Astrocyte (in vitro differentiated cells and primary cell): ENCODE data around the gene ZNF407. TPM values are rescaled to one million over a fixed set of nuclear protein-coding genes. Genes with fewer than 3 reads are reported as not detected.
A peak's percentile ranks its signal among the peaks of the same experiment; 100 is the strongest.

ENCODE experiments used
- DNase-seq: peaks from one replicate; pipeline ENCODE4 v3.0.0-alpha.2; 2010; ENCODE audit warnings: low read depth
- FAIRE-seq: peaks from 2 replicates; lab custom pipeline; 2011; peaks lifted over from hg19 to GRCh38; lab: Jason Lieb, UNC
- H2AFZ ChIP-seq: 2 replicates; pipeline ENCODE4 v1.6.0; 2012; ENCODE audit warnings: low read depth, low read length, inconsistent platforms
- H3K27ac ChIP-seq: 2 replicates; pipeline ENCODE4 v1.5.1; 2011; ENCODE audit warnings: low read depth, low read length, inconsistent platforms
- H3K27me3 ChIP-seq: 2 replicates; pipeline ENCODE4 v1.6.0; 2011; ENCODE audit warnings: low read length, inconsistent platforms; ENCODE audit not compliant: insufficient read depth
- H3K36me3 ChIP-seq: 2 replicates; pipeline ENCODE4 v1.5.1; 2011; ENCODE audit warnings: low read length, inconsistent platforms; ENCODE audit not compliant: insufficient read depth
- H3K4me1 ChIP-seq: 2 replicates; pipeline ENCODE4 v1.5.1; 2011; ENCODE audit warnings: low read length, inconsistent platforms; ENCODE audit not compliant: insufficient read depth
- H3K4me2 ChIP-seq: 2 replicates; pipeline ENCODE4 v1.6.0; 2012; ENCODE audit warnings: low read length, inconsistent platforms
- H3K4me3 ChIP-seq: 2 replicates; pipeline ENCODE4 v1.5.1; 2011; ENCODE audit warnings: low read depth, mild to moderate bottlenecking, low read length, inconsistent platforms; ENCODE audit not compliant: insufficient read depth
- H3K79me2 ChIP-seq: 2 replicates; pipeline ENCODE4 v1.6.0; 2012; ENCODE audit warnings: mild to moderate bottlenecking, low read length, inconsistent platforms; ENCODE audit not compliant: insufficient read depth
- H3K9ac ChIP-seq: 2 replicates; pipeline ENCODE4 v1.6.0; 2012; ENCODE audit warnings: mild to moderate bottlenecking, low read length, inconsistent platforms
- H3K9me3 ChIP-seq: 2 replicates; pipeline ENCODE4 v1.5.1; 2012; ENCODE audit warnings: low read depth, mild to moderate bottlenecking, low read length, inconsistent platforms; ENCODE audit not compliant: insufficient read depth
- H4K20me1 ChIP-seq: 2 replicates; pipeline ENCODE4 v1.6.0; 2012; ENCODE audit warnings: low read length, inconsistent platforms; ENCODE audit not compliant: insufficient read depth
- H3K27ac Mint-ChIP-seq: one replicate; pipeline ENCODE4 v1.8.0; 2021; ENCODE audit warnings: mild to moderate bottlenecking, mixed read lengths; ENCODE audit not compliant: unreplicated experiment
- H3K27me3 Mint-ChIP-seq: one replicate; pipeline ENCODE4 v1.8.0; 2021; ENCODE audit warnings: low read depth, mixed read lengths; ENCODE audit not compliant: unreplicated experiment
- H3K36me3 Mint-ChIP-seq: one replicate; pipeline ENCODE4 v1.8.0; 2021; ENCODE audit warnings: low read depth, mixed read lengths; ENCODE audit not compliant: unreplicated experiment
- H3K4me1 Mint-ChIP-seq: one replicate; pipeline ENCODE4 v1.8.0; 2021; ENCODE audit warnings: low read depth, mixed read lengths; ENCODE audit not compliant: unreplicated experiment
- H3K4me3 Mint-ChIP-seq: one replicate; pipeline ENCODE4 v1.8.0; 2021; ENCODE audit warnings: mild to moderate bottlenecking, moderate library complexity, mixed read lengths; ENCODE audit not compliant: unreplicated experiment
- H3K9me3 Mint-ChIP-seq: one replicate; pipeline ENCODE4 v1.8.0; 2021; ENCODE audit warnings: mild to moderate bottlenecking, mixed read lengths; ENCODE audit not compliant: unreplicated experiment
- CTCF ChIP-seq: IDR thresholded peaks from 2 replicates; pipeline ENCODE4 v1.5.1; 2011; ENCODE audit warnings: low read depth, mild to moderate bottlenecking, inconsistent platforms, low read length, moderate library complexity; ENCODE audit not compliant: insufficient read depth
- EZH2 ChIP-seq: IDR thresholded peaks from 2 replicates; pipeline ENCODE4 v1.6.1; 2012; ENCODE audit warnings: mild to moderate bottlenecking, low read length, inconsistent platforms; ENCODE audit not compliant: insufficient read depth
- total RNA-seq: library from RNA; stranded (reverse); gene quantifications from 2 replicates; pipeline ENCODE4 v1.2.1, GENCODE V29; 2021

ZNF407 gene
- total RNA-seq, 1 donor from 2014 or later = 13.8 TPM

GRCh38 chr18:74819433-74820059 is 221.9 kb downstream of the ZNF407 start:
- Mint-ChIP-seq H3K36me3 (peaks cover 7% of the 10 kb centered on the region), H3K4me3 (no peak overlapping the region), H3K27me3 (no peaks in the 10 kb centered on the region), H3K27ac (no peak overlapping the region), H3K4me1 (peaks cover 7% of the 10 kb centered on the region), H3K9me3 (peaks cover 2% of the 10 kb centered on the region)
- H4K20me1 ChIP-seq = no peaks in the 10 kb centered on the region
- TF ChIP-seq EZH2 (no peak), CTCF (peak; percentile 51)
- no peaks in the 10 kb centered on the region for H3K79me2 ChIP-seq
- peak overlapping the region; percentile 4 for H3K4me2 ChIP-seq
- H3K9ac ChIP-seq = peak overlapping the region; percentile 23
- no peaks in the 10 kb centered on the region for H3K36me3 ChIP-seq
- no peaks in the 10 kb centered on the region for H3K9me3 ChIP-seq
- no peak overlapping the region for H2AFZ ChIP-seq
- FAIRE-seq (no peak), DNase-seq (no peak)
- H3K4me1 ChIP-seq = peaks cover 13% of the 10 kb centered on the region
- H3K27me3 ChIP-seq = no peaks in the 10 kb centered on the region
- no peak overlapping the region for H3K4me3 ChIP-seq
- H3K27ac ChIP-seq = peak overlapping the region; percentile 76

- Histone ChIP-seq H3K36me3 (no peaks in the 10 kb centered on the region), H3K79me2 (no peaks in the 10 kb centered on the region), H2AFZ (no peak overlapping the region), H4K20me1 (no peaks in the 10 kb centered on the region), H3K4me1 (peaks cover 13% of the 10 kb centered on the region), H3K4me2 (no peak overlapping the region), H3K4me3 (no peak overlapping the region), H3K27ac (no peak overlapping the region), H3K27me3 (no peaks in the 10 kb centered on the region), H3K9me3 (no peaks in the 10 kb centered on the region), H3K9ac (no peak overlapping the region)
- DNase-seq (no peak), FAIRE-seq (no peak)
- Mint-ChIP-seq H3K36me3 (peaks cover 7% of the 10 kb centered on the region), H3K27ac (no peak overlapping the region), H3K4me3 (no peak overlapping the region), H3K4me1 (peaks cover 7% of the 10 kb centered on the region), H3K27me3 (no peaks in the 10 kb centered on the region), H3K9me3 (peaks cover 2% of the 10 kb centered on the region)
- TF ChIP-seq EZH2 = no peak
- no peak for TF ChIP-seq CTCF
These were observed 222.6 kb downstream of the ZNF407 start for GRCh38 chr18:74820160-74820780.

- Histone ChIP-seq H2AFZ (no peak overlapping the region), H3K27me3 (no peaks in the 10 kb centered on the region), H4K20me1 (no peaks in the 10 kb centered on the region), H3K4me3 (no peak overlapping the region), H3K9ac (no peak overlapping the region), H3K4me1 (no peaks in the 10 kb centered on the region), H3K27ac (no peak overlapping the region), H3K36me3 (no peaks in the 10 kb centered on the region), H3K4me2 (no peak overlapping the region), H3K79me2 (no peaks in the 10 kb centered on the region), H3K9me3 (no peaks in the 10 kb centered on the region)
- peaks cover 2% of the 10 kb centered on the region for H3K9me3 Mint-ChIP-seq
- no peak for FAIRE-seq
- no peaks in the 10 kb centered on the region for H3K27me3 Mint-ChIP-seq
- no peak for DNase-seq
- no peak overlapping the region for H3K4me3 Mint-ChIP-seq
- TF ChIP-seq EZH2 (no peak), CTCF (no peak)
- no peaks in the 10 kb centered on the region for H3K4me1 Mint-ChIP-seq
- peaks cover 9% of the 10 kb centered on the region for H3K36me3 Mint-ChIP-seq
- no peak overlapping the region for H3K27ac Mint-ChIP-seq
These were observed 227.8 kb downstream of the ZNF407 start for GRCh38 chr18:74825460-74825859.
